Gastroesophageal sphincter (tissue), 3 donors: ENCODE measurements around the gene CFAP77.

Source experiments
- CTCF ChIP-seq, 4 experiments: fragments of 200-600 bp in 2 of 4; fragments of 450-650 bp in 2 of 4; sonication (generic) in 1 of 4; IDR thresholded peaks; one replicate each; pipeline ENCODE4 v1.5.1; 2017 to 2019; ENCODE audit warnings: antibody characterized with exemption in 4 of 4, mild to moderate bottlenecking in 2 of 4, moderate library complexity in 2 of 4
- POLR2A ChIP-seq, 2 donors: fragments of 450-650 bp; IDR thresholded peaks; one replicate each; pipeline ENCODE4 v1.6.1; 2017; ENCODE audit warnings: antibody characterized with exemption in 2 of 2, mild to moderate bottlenecking in 2 of 2, moderate library complexity in 1 of 2
- POLR2AphosphoS5 ChIP-seq: sonication (generic); formaldehyde crosslinking; IDR thresholded peaks from one replicate; pipeline ENCODE4 v1.6.1; 2017; ENCODE audit warnings: antibody characterized with exemption

DNA sequence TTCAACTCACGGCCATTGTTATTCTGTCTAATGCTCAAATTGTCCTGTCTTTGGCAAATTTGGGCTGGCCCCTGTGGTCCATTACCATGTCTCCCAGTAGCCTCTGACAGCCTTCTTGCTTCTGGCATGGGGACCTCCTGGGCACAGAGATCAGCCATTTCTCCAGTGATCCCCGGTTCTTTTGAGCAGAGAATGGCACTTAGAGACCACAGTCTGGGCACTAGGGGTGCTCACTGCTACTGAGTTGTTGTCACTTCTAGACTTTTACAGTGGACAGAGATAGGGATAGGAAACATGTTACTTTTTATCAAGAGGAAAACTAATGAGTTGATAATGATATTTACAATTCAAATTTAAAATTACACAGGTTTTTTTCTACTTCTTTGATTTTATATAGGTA, 124.8 kb downstream of the CFAP77 start:
- TF ChIP-seq CTCF (IDR thresholded peaks at IDR 0.05): no peak
- no peak for TF ChIP-seq POLR2A (IDR thresholded peaks at IDR 0.05)
- no peak for TF ChIP-seq POLR2AphosphoS5
